Measurements from ENCODE around the gene DACT1.

DACT1 gene

GRCh38 chr14:58667900-58668299, 30.1 kb downstream of the DACT1 start:
- DNase-seq = no peak

- DNase-seq = no peak
Measured at GRCh38 chr14:58668848-58669480, 31.2 kb downstream of the DACT1 start.

DNA sequence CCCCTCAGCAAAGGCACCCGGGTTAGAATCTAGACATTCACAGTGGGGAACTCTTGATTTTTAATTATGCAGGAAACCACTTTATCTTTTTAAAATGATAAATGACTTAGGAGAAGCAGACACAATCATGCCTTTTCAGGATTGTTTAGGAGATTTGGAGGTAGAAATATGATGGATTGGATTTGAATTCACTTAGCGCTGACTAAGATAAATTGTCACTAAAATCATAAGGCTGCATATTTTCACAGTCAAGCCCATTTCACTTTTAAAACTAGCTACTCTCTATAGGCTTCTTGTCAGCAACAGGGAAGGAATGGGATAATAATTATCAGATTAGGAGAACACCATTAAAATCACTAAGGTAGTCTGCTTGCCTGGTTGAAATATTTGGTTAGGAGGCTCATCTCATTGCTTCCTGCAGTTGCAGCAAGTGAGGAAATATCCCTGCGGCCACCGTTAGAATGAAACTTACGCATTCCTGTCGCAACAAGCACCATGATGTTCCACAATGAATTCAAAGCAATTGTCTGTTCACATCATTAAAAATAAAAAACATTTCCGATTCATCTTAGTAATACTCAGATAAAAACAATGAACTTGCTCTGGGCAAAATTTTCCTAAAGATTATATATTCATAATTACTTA, 31.9 kb downstream of the DACT1 start:
- DNase-seq = no peak

DNA sequence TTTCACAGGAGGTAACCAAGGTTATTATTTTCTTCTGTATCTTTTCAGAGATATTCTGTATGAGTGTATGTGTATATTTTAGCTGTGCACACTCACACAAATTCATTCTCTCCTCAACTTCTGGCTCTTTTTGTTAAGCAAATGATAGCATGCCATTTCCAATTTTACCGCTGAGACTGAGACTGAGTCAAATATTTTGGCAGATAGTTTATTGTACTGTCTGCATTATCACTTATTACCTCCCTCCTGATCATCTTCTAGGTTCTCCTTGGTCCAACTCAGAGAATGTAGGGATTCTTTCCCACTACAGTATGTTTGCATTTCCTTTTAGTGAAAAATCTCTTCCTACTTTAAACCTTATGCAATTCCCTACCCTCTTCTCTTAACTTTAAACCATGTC, 33.3 kb downstream of the DACT1 start:
- DNase-seq = no peak

- no peak for DNase-seq
Measured at GRCh38 chr14:58671436-58671835, 33.7 kb downstream of the DACT1 start.

GRCh38 chr14:58673722-58674121, 36.0 kb downstream of the DACT1 start:
- DNase-seq = no peak

- DNase-seq = no peak
Measured at GRCh38 chr14:58677001-58677400, 39.2 kb downstream of the DACT1 start.

- DNase-seq = no peak
Measured at GRCh38 chr14:58677517-58677916, 39.8 kb downstream of the DACT1 start.

GRCh38 chr14:58677996-58678395, 40.2 kb downstream of the DACT1 start:
- DNase-seq = no peak

DNA sequence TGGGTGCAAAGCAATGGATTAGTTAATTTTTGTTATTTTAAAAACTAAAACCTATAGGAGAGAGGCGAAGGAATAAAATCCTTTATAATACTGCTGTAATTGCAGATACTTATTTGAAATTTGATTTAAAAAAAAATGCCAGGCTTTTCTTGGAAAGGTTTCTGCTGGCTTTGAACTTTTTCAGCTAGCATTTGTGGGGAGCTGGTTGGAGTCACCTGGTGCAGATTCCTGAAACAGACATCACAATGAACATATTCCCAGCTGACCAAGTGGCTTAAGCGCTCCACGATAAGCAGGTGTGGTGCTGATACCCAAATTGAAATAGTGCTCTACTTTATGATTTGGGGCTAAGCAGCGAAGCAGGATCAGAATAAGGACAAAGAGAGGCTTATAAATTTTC, 42.9 kb downstream of the DACT1 start:
- DNase-seq = no peak

- no peak for DNase-seq
Measured at GRCh38 chr14:58687232-58687795, 49.6 kb downstream of the DACT1 start.

- DNase-seq = no peak
Measured at GRCh38 chr14:58690801-58691516, 53.2 kb downstream of the DACT1 start.

- DNase-seq = no peak
Measured at GRCh38 chr14:58693048-58693447, 55.3 kb downstream of the DACT1 start.

DNA sequence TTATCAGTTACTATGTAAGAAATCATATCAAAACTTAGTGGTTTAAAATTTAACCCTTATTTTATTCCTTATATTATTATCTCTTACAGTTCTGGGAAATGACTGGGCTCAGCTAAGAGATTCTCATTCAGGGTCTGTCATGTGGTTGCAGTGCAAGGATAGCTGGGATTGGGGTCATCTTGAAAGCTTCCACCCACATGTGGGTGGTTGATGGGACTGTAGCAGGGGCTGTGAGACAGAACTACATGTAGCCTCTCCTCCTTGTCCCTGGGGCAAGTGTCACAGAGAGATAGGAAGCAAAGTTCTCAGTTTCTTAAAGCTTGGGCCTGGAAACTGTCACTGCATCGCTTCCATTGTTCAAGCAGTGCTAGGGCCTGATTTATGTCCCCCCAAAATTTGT, 57.8 kb downstream of the DACT1 start:
- DNase-seq = no peak

DNA sequence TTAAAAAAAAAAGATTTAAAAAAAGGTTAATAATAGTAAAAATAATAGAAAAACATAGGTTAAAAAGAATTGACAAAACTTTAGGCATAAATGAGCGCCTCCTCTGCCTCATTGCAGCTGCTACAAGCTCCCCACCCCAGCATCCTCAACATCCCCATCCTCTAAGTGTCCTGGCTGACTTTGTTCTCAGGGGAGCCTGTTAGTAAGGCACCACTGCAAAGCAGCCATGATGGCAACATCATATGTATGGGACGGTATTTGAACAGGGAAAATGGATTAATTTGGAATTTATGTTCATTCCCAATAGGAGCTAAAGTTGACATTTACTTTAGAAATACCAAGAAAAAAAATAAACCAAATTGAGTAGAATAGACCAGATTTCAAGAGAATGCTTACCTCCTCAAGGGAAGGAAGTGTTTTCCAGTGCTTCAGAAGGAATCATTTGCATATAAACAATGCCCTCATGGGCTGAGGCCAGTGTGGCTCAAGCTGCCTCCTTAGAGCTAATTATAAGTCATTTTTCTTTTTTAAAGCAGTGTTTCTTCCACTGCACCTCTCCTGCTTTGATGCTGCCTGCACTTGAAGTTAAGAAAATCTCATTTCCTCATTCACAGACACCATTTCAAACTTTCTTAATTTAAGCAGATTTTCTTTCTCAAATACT, 59.6 kb downstream of the DACT1 start:
- DNase-seq = no peak
